ENCODE measurements around the gene PHF21A.
"Not testable (repeated sequence)": the region's sequence is repeated elsewhere in the genome, so short reads cannot be mapped to it uniquely, and the experiment has no call there.

Gene PHF21A

GRCh38 chr11:46017341-46017740 is 103.9 kb downstream of the PHF21A start:
- no peaks in the 10 kb centered on the region for H3K79me2 ChIP-seq (ENCODE audit: low read length)
- H3K27ac ChIP-seq (ENCODE audit: low read length) = no peak overlapping the region
- no peak overlapping the region for H3K4me2 ChIP-seq (ENCODE audit: low read length)
- H3K4me1 ChIP-seq (ENCODE audit: low read length) = no peaks in the 10 kb centered on the region
- no peaks in the 10 kb centered on the region for H3K9me3 ChIP-seq (ENCODE audit: insufficient read depth, low read length)
- no peaks in the 10 kb centered on the region for H3K27me3 ChIP-seq (ENCODE audit: low read depth, low read length)
- H2AFZ ChIP-seq (ENCODE audit: low read depth, low read length) = no peak overlapping the region
- no peak overlapping the region for H3K9ac ChIP-seq (ENCODE audit: low read length)
- TF ChIP-seq, protein P1, sequence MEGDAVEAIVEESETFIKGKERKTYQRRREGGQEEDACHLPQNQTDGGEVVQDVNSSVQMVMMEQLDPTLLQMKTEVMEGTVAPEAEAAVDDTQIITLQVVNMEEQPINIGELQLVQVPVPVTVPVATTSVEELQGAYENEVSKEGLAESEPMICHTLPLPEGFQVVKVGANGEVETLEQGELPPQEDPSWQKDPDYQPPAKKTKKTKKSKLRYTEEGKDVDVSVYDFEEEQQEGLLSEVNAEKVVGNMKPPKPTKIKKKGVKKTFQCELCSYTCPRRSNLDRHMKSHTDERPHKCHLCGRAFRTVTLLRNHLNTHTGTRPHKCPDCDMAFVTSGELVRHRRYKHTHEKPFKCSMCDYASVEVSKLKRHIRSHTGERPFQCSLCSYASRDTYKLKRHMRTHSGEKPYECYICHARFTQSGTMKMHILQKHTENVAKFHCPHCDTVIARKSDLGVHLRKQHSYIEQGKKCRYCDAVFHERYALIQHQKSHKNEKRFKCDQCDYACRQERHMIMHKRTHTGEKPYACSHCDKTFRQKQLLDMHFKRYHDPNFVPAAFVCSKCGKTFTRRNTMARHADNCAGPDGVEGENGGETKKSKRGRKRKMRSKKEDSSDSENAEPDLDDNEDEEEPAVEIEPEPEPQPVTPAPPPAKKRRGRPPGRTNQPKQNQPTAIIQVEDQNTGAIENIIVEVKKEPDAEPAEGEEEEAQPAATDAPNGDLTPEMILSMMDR (IDR thresholded peaks at IDR 0.05; ENCODE audit: low read depth, low read length) = no peak
- no peak for TF ChIP-seq EZH2phosphoT487 (IDR thresholded peaks at IDR 0.05; ENCODE audit: low read depth)
- peaks cover 14% of the 10 kb centered on the region for H4K20me1 ChIP-seq (ENCODE audit: insufficient read depth, low read length)
- no peak overlapping the region for H3K4me3 ChIP-seq (ENCODE audit: low read length)
- no peaks in the 10 kb centered on the region for H3K36me3 ChIP-seq (replicated peaks; ENCODE audit: low read depth, low read length)

DNA sequence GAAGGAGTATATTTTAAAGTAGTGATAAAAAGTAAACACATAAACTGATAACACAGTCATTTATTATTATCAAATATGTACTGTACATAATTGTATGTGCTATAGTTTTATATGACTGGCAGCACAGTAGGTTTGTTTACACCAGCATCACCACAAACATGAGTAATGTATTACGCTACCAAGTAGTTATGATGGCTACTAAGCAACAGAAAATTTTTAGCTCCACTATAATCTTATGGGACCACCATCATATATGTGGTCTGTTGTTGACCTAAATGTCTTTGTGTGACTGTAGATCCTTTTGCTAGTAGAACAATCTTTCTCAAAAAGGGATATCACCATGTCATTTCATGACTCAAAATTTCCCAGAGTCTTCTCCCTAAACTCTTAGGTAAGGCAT is 105.3 kb downstream of the PHF21A start:
- H3K4me3 ChIP-seq (ENCODE audit: low read length) = no peak overlapping the region

GRCh38 chr11:46014168-46014567 is 107.1 kb downstream of the PHF21A start:
- not testable (repeated sequence) for H3K4me2 ChIP-seq (ENCODE audit: low read length); H2AFZ ChIP-seq (ENCODE audit: low read depth, low read length); H3K4me1 ChIP-seq (ENCODE audit: low read length); H3K9me3 ChIP-seq (ENCODE audit: insufficient read depth, low read length); H3K79me2 ChIP-seq (ENCODE audit: low read length); H3K27ac ChIP-seq (ENCODE audit: low read length); H3K27me3 ChIP-seq (ENCODE audit: low read depth, low read length); H3K9ac ChIP-seq (ENCODE audit: low read length); H3K36me3 ChIP-seq (replicated peaks; ENCODE audit: low read depth, low read length); H3K4me3 ChIP-seq (ENCODE audit: low read length)
- peaks cover 14% of the 10 kb centered on the region for H4K20me1 ChIP-seq (ENCODE audit: insufficient read depth, low read length)

More for the DNA sequence above, 105.3 kb downstream of the PHF21A start:
- Histone ChIP-seq H3K79me2 (ENCODE audit: low read length) (no peaks in the 10 kb centered on the region), H3K27me3 (ENCODE audit: low read depth, low read length) (no peaks in the 10 kb centered on the region), H3K9me3 (ENCODE audit: insufficient read depth, low read length) (no peaks in the 10 kb centered on the region), H2AFZ (ENCODE audit: low read depth, low read length) (no peak overlapping the region), H3K36me3 (replicated peaks; ENCODE audit: low read depth, low read length) (no peaks in the 10 kb centered on the region), H3K4me2 (ENCODE audit: low read length) (no peak overlapping the region), H3K4me1 (ENCODE audit: low read length) (no peaks in the 10 kb centered on the region), H3K27ac (ENCODE audit: low read length) (no peak overlapping the region), H4K20me1 (ENCODE audit: insufficient read depth, low read length) (peaks cover 17% of the 10 kb centered on the region), H3K9ac (ENCODE audit: low read length) (no peak overlapping the region)
- no peak for TF ChIP-seq EZH2phosphoT487 (IDR thresholded peaks at IDR 0.05; ENCODE audit: low read depth)
- TF ChIP-seq, protein P1 (IDR thresholded peaks at IDR 0.05; ENCODE audit: low read depth, low read length) = no peak

DNA sequence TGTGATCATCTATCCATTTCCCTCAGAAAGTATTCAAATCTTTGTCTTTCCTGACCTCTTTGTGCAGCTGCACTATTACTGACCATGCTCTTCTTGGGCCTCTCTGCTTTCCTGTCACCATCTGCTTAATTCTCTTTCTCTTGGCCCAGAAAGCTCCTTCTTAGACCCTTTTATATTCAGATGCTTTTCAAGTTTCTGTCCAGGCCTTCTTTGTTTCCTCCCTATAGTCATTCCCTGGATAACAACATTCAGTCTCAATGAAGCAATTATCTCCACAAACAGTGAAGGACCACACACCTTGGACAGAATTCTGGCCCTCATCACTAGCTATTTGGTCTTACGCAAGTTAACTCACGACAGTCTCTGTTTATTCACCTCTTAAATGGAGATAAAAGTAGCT is 109.1 kb downstream of the PHF21A start:
- no peaks in the 10 kb centered on the region for H3K9me3 ChIP-seq (ENCODE audit: insufficient read depth, low read length)
- no peaks in the 10 kb centered on the region for H3K4me1 ChIP-seq (ENCODE audit: low read length)
- H3K79me2 ChIP-seq (ENCODE audit: low read length) = no peaks in the 10 kb centered on the region
- H3K4me3 ChIP-seq (ENCODE audit: low read length) = no peak overlapping the region
- no peaks in the 10 kb centered on the region for H3K36me3 ChIP-seq (replicated peaks; ENCODE audit: low read depth, low read length)
- no peaks in the 10 kb centered on the region for H3K27me3 ChIP-seq (ENCODE audit: low read depth, low read length)
- H2AFZ ChIP-seq (ENCODE audit: low read depth, low read length) = no peak overlapping the region
- TF ChIP-seq, protein P1 (IDR thresholded peaks at IDR 0.05; ENCODE audit: low read depth, low read length) = no peak
- TF ChIP-seq EZH2phosphoT487 (IDR thresholded peaks at IDR 0.05; ENCODE audit: low read depth) = no peak
- H3K27ac ChIP-seq (ENCODE audit: low read length) = no peak overlapping the region
- peaks cover 7% of the 10 kb centered on the region; the same call in 1 of the 2 replicates for H4K20me1 ChIP-seq (ENCODE audit: insufficient read depth, low read length)
- no peak overlapping the region for H3K9ac ChIP-seq (ENCODE audit: low read length)
- no peak overlapping the region for H3K4me2 ChIP-seq (ENCODE audit: low read length)

DNA sequence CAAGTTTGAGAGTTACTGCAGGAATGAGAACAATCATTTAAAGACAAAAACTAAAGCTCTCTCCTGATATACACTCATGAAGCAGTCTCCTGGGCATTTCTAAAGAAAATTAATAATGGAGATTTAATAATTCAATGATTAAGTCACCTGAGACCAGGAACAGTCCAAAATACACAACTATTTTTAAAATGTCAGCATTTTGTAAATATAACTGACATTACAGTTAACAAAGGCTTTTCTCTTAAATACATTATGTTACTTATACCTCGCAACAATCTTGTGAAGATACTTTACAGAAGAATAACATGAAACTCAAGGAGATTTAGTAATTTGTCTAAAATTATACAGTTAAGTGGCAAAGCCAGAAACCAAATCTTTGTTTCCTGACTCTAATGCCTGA is 111.2 kb downstream of the PHF21A start:
- Histone ChIP-seq H3K79me2 (ENCODE audit: low read length) (no peaks in the 10 kb centered on the region), H3K4me1 (ENCODE audit: low read length) (peaks cover 4% of the 10 kb centered on the region), H3K9ac (ENCODE audit: low read length) (no peak overlapping the region), H3K27me3 (ENCODE audit: low read depth, low read length) (no peaks in the 10 kb centered on the region), H4K20me1 (ENCODE audit: insufficient read depth, low read length) (peaks cover 15% of the 10 kb centered on the region; the same call in 1 of the 2 replicates), H3K4me2 (ENCODE audit: low read length) (no peak overlapping the region), H2AFZ (ENCODE audit: low read depth, low read length) (no peak overlapping the region), H3K4me3 (ENCODE audit: low read length) (no peak overlapping the region), H3K36me3 (replicated peaks; ENCODE audit: low read depth, low read length) (no peaks in the 10 kb centered on the region), H3K9me3 (ENCODE audit: insufficient read depth, low read length) (no peaks in the 10 kb centered on the region), H3K27ac (ENCODE audit: low read length) (no peak overlapping the region)
- TF ChIP-seq, protein P1 (IDR thresholded peaks at IDR 0.05; ENCODE audit: low read depth, low read length) = no peak
- TF ChIP-seq EZH2phosphoT487 (IDR thresholded peaks at IDR 0.05; ENCODE audit: low read depth) = no peak

Data from OCI-LY3 (cell line).